Activated CD8-positive, alpha-beta memory T cell treated with anti-CD3 and anti-CD28 coated beads, Interleukin-2, amount 10 ng/mL, durations not matched to agents 7 days and 5 days (primary cell): ENCODE data around the gene AURKA. TPM values are rescaled to one million over a fixed set of nuclear protein-coding genes. Genes with fewer than 3 reads are reported as not detected.

ENCODE experiments used
- ATAC-seq: fragments of 150-1000 bp; cut with Tn5 transposase; one replicate; pipeline ENCODE4 v1.10.0; 2021; ENCODE audit warnings: moderate library complexity
- CTCF ChIA-PET: fragments of 350-600 bp; sonication (Branson Sonifier 250); formaldehyde crosslinking; loops from one replicate; lab custom pipeline; 2021; ENCODE audit warnings: antibody characterized with exemption; lab: Charles Lee
- DNase-seq: peaks from one replicate; pipeline ENCODE4 v3.0.0-alpha.2; 2020
- H3K27ac Mint-ChIP-seq: one replicate; pipeline ENCODE4 v1.8.0; 2021; ENCODE audit warnings: mild to moderate bottlenecking, mixed read lengths
- H3K27me3 Mint-ChIP-seq: one replicate; pipeline ENCODE4 v1.8.0; 2021; ENCODE audit warnings: mixed read lengths
- H3K36me3 Mint-ChIP-seq: one replicate; pipeline ENCODE4 v1.8.0; 2021; ENCODE audit warnings: mild to moderate bottlenecking, mixed read lengths
- H3K4me1 Mint-ChIP-seq: one replicate; pipeline ENCODE4 v1.8.0; 2021; ENCODE audit warnings: mixed read lengths
- H3K4me3 Mint-ChIP-seq: one replicate; pipeline ENCODE4 v1.8.0; 2021; ENCODE audit warnings: mild to moderate bottlenecking, moderate library complexity, mixed read lengths
- H3K9me3 Mint-ChIP-seq: one replicate; pipeline ENCODE4 v1.8.0; 2022; ENCODE audit warnings: low read depth, mixed read lengths
- total RNA-seq, 2 experiments: library from RNA; stranded (reverse); gene quantifications; one replicate each; pipeline ENCODE4 v1.2.3, GENCODE V29; 2021

AURKA gene
- total RNA-seq, 2 experiments from 2014 or later = 107 to 123 TPM

DNA sequence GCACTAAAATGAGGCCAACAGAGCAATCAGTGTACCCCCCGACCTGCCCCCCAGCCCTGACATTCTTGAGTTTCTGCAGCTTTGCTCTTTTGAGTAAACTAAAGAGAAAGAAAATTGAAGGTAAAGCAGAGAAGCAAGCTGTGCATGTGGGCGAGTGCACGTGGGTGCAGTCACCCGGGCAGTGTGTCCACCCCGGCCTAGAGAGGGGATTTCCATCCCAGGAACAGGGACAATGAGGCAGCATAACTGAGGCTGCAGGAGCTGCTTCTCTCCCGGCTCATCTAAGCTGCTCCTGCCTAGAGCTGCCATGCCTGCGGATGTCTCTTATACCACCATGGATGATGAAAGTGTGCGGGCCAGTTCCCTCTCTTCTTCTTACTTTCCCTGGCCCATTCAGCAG, 36.9 kb upstream of the AURKA start:
- no peak for ATAC-seq
- peaks cover 47% of the 10 kb centered on the region for H3K4me1 Mint-ChIP-seq
- no peaks in the 10 kb centered on the region for H3K27me3 Mint-ChIP-seq
- CTCF ChIA-PET = interaction anchor here (1.3 to 1.8 kb wide), 2 partner anchors 9 to 11 kb away, joined by 4 to 5 read pairs; no protein-coding TSS in a partner anchor
- no peaks in the 10 kb centered on the region for H3K9me3 Mint-ChIP-seq
- H3K36me3 Mint-ChIP-seq = peaks cover 23% of the 10 kb centered on the region
- peak overlapping the region; percentile 62 for H3K4me3 Mint-ChIP-seq
- DNase-seq = no peak
- peak overlapping the region; percentile 85 for H3K27ac Mint-ChIP-seq

DNA sequence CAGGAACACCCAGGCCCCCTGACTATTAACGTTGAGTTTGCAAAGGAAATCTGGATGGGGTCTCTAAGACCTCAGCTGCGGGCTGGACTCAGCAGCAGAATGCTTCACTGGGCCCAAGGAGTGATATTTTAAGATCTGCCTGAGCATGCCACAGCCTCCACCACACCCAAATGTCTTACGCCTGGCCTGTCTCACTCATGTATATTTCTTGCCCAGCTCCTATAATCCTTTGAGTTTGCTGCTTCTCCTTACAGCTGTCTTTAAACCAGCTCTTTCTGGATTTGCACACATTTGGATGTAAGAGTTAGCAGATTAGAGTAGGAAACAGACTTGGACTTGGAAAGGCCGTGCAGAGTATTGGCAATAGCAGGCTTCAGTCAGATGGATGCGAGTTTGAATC, 36.4 kb upstream of the AURKA start:
- ATAC-seq (no peak), DNase-seq (no peak)
- Mint-ChIP-seq H3K4me1 (peaks cover 43% of the 10 kb centered on the region), H3K9me3 (no peaks in the 10 kb centered on the region), H3K36me3 (peaks cover 23% of the 10 kb centered on the region), H3K4me3 (no peak overlapping the region), H3K27ac (no peak overlapping the region), H3K27me3 (no peaks in the 10 kb centered on the region)
- CTCF ChIA-PET = interaction anchor here (1.3 to 1.8 kb wide), 2 partner anchors 9 to 11 kb away, joined by 4 to 5 read pairs; no protein-coding TSS in a partner anchor

DNA sequence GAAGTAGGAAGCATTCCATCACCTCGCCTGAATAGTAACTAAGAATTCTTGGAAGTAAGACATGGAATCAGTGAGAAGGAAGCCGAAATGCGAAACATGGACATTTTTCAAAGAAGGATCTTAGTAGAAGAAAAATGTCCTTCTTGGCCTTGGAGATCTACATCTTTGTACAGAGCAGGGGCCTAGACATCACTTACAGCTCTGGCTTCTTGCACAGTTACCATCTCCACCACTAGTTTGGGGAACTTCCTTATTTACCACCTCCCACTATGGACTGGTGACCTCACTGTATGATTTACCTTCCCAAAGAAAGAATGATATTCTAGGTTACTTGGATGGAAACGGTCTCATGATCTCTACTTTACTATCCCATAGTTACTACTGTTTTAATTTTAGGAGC, 35.8 kb upstream of the AURKA start:
- no peak for DNase-seq
- Mint-ChIP-seq H3K27me3 (no peaks in the 10 kb centered on the region), H3K4me1 (peaks cover 42% of the 10 kb centered on the region), H3K36me3 (peaks cover 21% of the 10 kb centered on the region), H3K27ac (no peak overlapping the region), H3K9me3 (no peaks in the 10 kb centered on the region), H3K4me3 (no peak overlapping the region)
- no peak for ATAC-seq
- CTCF ChIA-PET = interaction anchor here (1.8 kb wide), 1 partner anchor 12 kb away, joined by 4 read pairs; no protein-coding TSS in a partner anchor

DNA sequence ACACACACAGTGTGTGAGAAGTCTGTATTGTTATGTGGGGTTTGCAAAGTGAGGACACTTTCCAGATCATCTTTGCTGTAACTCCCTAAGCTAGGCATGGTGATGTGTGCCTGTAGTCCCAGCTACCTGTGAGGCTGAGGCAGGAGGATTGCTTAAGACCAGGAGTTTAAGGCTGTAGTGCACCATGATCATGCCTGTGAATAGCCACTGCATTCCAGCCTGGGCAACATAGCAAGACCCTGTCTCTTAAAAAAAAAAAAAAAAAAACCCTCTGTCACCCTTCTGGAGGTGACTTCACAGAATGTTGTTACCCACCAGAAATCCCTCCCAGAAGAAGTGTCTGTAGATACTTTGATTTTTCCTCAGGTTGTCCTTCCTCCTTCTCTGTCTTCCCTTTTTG, 34.9 kb upstream of the AURKA start:
- Mint-ChIP-seq H3K4me3 (no peak overlapping the region), H3K27ac (no peak overlapping the region), H3K4me1 (peaks cover 51% of the 10 kb centered on the region), H3K36me3 (peaks cover 23% of the 10 kb centered on the region), H3K27me3 (no peaks in the 10 kb centered on the region), H3K9me3 (no peaks in the 10 kb centered on the region)
- no peak for ATAC-seq
- no peak for DNase-seq
- CTCF ChIA-PET = no interaction called here

DNA sequence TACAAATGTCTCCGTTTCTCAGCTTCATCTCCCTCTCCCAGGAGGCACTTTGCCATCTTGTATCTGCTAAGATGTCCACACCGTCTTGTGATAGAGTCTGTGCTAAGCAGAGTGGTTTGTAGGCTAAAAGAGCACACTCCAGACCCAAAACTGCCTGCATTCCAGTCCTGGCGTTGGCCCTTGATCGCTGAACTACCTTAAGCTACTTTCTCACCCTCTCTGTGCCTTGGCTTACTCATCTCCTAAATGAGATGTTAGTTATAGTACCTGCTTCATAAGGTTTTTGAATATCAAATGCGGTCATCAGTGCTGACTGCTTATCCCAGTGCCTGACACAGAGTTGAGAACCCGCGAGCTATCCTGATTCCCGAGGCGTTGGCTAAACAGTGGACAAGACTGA, 34.0 kb upstream of the AURKA start:
- Mint-ChIP-seq H3K27ac (no peak overlapping the region), H3K4me3 (no peak overlapping the region), H3K9me3 (no peaks in the 10 kb centered on the region), H3K27me3 (no peaks in the 10 kb centered on the region), H3K4me1 (peaks cover 58% of the 10 kb centered on the region), H3K36me3 (peaks cover 25% of the 10 kb centered on the region)
- CTCF ChIA-PET = interaction anchor here (1.4 kb wide), 1 partner anchor 25 kb away, joined by 3 read pairs; no protein-coding TSS in a partner anchor
- DNase-seq (no peak), ATAC-seq (no peak)

DNA sequence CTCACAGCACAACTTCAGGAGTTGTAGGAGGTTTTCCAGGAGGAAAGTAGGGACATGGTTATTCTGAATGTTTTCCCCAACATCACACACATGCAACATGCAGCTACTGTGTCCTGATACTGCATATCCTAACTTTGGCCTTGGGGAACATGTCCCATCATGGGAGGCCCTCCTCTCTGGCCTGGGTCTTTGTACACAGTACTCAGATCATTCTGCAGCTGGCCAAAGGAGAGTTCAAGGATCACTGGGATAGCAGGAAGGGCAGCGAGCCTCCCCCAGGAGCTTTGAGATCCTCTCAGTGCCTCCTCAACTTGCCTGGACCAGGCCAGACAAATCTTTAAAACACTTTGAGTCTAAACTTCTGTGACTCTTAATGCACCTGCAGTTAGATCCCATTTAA, 32.9 kb upstream of the AURKA start:
- H3K27ac Mint-ChIP-seq = no peak overlapping the region
- H3K9me3 Mint-ChIP-seq = no peaks in the 10 kb centered on the region
- no peak overlapping the region for H3K4me3 Mint-ChIP-seq
- DNase-seq (no peak), ATAC-seq (no peak)
- H3K27me3 Mint-ChIP-seq = no peaks in the 10 kb centered on the region
- peaks cover 26% of the 10 kb centered on the region for H3K36me3 Mint-ChIP-seq
- CTCF ChIA-PET = interaction anchor here (1.4 to 3.8 kb wide), 2 partner anchors 12 to 24 kb away, joined by 3 to 18 read pairs; partner anchors contain the start of gene CASS4
- peaks cover 61% of the 10 kb centered on the region for H3K4me1 Mint-ChIP-seq

DNA sequence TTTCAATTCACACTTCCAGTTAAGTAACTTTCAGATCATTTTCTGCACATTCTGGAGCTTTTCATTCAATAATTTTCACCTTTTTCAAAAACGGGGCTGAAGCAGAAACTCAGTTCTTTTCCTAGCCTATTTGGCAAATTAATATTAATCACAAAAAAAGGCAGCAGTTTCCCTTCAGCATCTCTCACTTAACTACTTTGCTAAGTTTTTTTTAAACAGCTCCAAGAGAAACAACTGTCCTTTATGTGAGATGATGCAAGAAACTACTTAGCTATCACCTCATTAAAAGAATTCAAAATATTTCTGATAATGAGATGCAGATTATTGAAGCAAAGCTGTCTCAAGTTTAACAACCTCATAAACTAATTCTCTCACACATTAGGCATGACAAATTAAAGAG, 31.9 kb upstream of the AURKA start:
- no peak overlapping the region for H3K27ac Mint-ChIP-seq
- H3K9me3 Mint-ChIP-seq = no peaks in the 10 kb centered on the region
- H3K36me3 Mint-ChIP-seq = peaks cover 20% of the 10 kb centered on the region
- H3K27me3 Mint-ChIP-seq = no peaks in the 10 kb centered on the region
- peaks cover 58% of the 10 kb centered on the region for H3K4me1 Mint-ChIP-seq
- CTCF ChIA-PET = interaction anchor here (1.6 to 3.8 kb wide), 3 partner anchors 8 to 30 kb away, joined by 3 to 19 read pairs (median 18); partner anchors contain the start of gene CASS4
- no peak for DNase-seq
- H3K4me3 Mint-ChIP-seq = no peak overlapping the region
- no peak for ATAC-seq

DNA sequence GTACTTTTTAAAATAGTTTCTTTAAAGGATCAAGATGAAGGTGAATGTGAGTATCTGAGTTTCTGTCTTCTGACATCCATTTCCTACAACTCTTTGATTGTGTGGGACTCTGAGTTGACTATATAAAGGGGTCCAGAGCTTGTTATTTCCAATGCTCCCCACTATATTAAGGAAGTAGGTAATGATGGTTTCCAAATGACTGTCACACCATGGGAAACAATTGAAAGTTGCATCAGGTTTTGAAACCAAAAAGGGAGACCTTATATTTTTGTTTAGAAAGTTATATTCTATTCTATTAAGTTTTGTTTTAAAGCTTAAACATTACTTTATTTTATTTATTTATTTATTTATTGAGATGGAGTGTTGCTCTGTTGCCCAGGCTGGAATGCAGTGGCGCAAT, 31.2 kb upstream of the AURKA start:
- peaks cover 24% of the 10 kb centered on the region for H3K36me3 Mint-ChIP-seq

DNA sequence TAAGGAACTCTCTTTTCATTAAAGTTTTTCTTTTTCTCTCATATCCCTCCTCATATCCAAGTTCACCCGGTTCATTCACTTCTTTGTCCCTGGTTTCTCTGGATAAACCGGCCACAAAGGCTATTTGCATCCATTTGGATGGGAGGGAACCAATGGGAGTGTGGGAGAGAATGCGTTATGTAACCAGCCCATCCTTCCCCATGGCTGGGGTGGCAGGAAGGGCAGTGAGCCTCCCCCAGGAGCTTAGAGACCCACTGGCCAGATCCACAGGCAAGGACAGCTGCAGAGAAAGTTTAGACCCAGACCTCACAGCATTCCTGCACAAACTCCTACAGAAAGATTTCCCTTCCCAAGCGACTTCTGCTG, 30.8 kb upstream of the AURKA start:
- Mint-ChIP-seq H3K36me3 (peaks cover 28% of the 10 kb centered on the region), H3K4me3 (no peak overlapping the region), H3K27me3 (no peaks in the 10 kb centered on the region), H3K9me3 (no peaks in the 10 kb centered on the region), H3K27ac (peak overlapping the region; percentile 70), H3K4me1 (peaks cover 59% of the 10 kb centered on the region)
- DNase-seq = no peak
- no peak for ATAC-seq
- CTCF ChIA-PET = interaction anchor here (0.8 to 3.8 kb wide), 4 partner anchors 9 to 31 kb away, joined by 3 to 19 read pairs (median 10); partner anchors contain the start of gene CASS4

More for the DNA sequence above, 31.2 kb upstream of the AURKA start:
- Mint-ChIP-seq H3K27ac (no peak overlapping the region), H3K4me3 (no peak overlapping the region), H3K9me3 (no peaks in the 10 kb centered on the region), H3K27me3 (no peaks in the 10 kb centered on the region), H3K4me1 (peaks cover 58% of the 10 kb centered on the region)
- DNase-seq = no peak
- no peak for ATAC-seq
- CTCF ChIA-PET = interaction anchor here (0.8 to 3.8 kb wide), 4 partner anchors 8 to 31 kb away, joined by 3 to 19 read pairs (median 10); partner anchors contain the start of gene CASS4

DNA sequence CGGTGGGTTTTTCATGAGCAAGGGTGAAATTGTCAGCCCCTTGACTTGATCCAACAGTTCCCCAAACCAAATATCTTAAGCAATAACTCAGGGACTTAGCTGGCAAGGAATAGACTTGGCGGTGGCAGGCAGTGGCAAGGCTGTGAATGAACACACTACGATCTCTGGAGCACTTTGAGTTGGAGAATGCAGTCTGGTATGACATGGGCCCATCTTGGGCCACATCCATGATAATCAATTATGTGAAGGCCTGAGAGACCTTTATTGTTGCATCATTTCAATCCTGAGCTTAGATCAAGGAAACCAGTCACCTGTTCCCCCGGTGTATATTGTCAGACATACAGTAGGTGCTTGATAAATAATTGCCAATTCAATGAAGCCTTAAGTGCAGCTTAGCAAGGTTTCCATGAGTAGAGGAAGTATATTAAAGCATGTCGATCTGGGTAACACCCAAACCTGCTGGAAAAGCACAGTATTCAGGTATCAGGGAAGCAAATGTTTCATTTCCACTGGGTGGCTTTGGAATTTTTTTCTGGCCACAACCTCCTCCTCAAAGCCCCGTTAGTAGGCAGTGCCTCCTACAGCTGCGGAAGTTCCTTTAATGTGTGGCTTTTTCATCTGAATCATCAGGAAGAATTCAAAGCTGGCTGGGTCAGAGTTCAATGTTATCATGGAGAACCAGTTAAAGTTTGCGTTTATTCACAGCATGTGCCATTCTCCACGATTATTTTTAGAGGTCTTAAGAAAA, 30.2 kb upstream of the AURKA start:
- Mint-ChIP-seq H3K4me1 (peaks cover 62% of the 10 kb centered on the region), H3K27ac (peak overlapping the region; percentile 70), H3K27me3 (no peaks in the 10 kb centered on the region), H3K4me3 (no peak overlapping the region), H3K9me3 (no peaks in the 10 kb centered on the region), H3K36me3 (peaks cover 33% of the 10 kb centered on the region)
- no peak for DNase-seq
- no peak for ATAC-seq
- CTCF ChIA-PET = interaction anchor here (0.8 to 3.8 kb wide), 5 partner anchors 9 to 36 kb away, joined by 3 to 19 read pairs (median 3); partner anchors contain the start of gene CASS4

DNA sequence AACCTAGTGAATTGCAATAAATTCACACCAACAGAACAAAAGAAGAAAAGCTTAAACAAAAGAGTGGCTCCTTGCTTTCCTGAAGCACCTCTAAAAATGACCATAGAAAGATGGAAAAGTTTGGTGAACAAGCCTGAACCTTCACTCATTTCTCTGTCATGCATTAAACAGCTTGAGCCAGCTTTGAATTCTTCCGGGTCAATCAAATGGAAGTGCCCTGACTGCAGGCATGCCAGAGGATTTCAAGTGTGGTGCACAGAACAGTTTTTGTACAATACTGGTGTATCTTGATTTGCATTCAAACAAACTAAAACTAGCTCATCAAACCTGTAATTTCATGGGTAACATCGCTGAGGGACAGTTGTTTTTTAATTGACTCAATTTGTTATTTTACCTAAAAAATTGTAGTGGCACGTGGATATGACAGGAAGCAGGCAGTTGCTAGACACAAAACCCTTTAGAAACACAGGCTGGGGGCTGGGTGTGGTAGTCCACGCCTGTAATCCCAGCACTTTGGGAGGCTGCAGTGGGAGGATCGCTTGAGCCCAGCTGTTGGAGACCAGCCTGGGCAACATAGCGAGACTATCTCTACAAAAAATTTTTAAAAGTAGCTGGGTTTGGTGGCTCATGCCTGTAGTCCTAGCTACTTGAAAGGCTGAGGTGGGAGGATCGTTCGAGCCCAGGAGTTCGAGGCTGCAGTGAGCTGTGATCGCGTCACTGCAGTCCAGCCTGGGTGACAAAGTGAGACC, 29.1 kb upstream of the AURKA start:
- no peaks in the 10 kb centered on the region for H3K27me3 Mint-ChIP-seq
- H3K4me1 Mint-ChIP-seq = peaks cover 72% of the 10 kb centered on the region
- DNase-seq (no peak), ATAC-seq (no peak)
- CTCF ChIA-PET = interaction anchor here (1.2 to 3.8 kb wide), 5 partner anchors 8 to 37 kb away, joined by 3 to 19 read pairs (median 4); partner anchors contain the start of gene CASS4
- no peaks in the 10 kb centered on the region for H3K9me3 Mint-ChIP-seq
- peak overlapping the region; percentile 50 for H3K27ac Mint-ChIP-seq
- H3K36me3 Mint-ChIP-seq = peaks cover 38% of the 10 kb centered on the region
- H3K4me3 Mint-ChIP-seq = no peak overlapping the region

DNA sequence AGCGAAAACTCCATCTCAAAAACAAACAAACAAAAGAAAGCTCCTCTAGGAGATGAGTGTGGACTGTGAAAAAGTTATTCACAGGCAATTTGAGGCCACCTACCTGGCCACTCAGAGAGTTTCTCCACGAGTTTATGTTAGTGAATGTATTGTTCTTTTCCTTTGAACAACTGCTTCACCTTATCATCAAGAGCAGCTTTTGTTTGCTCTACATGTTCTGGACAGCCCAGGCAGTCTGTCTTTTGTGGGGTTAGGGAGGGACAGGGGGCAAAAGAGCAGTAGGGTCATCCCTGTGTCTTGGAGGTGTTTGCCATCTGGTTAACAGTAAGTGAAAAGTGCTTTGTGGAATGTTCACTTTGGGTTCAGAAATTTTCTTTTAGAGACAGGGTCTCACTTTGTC, 28.0 kb upstream of the AURKA start:
- H3K4me3 Mint-ChIP-seq = no peak overlapping the region
- no peaks in the 10 kb centered on the region for H3K9me3 Mint-ChIP-seq
- no peak overlapping the region for H3K27ac Mint-ChIP-seq

DNA sequence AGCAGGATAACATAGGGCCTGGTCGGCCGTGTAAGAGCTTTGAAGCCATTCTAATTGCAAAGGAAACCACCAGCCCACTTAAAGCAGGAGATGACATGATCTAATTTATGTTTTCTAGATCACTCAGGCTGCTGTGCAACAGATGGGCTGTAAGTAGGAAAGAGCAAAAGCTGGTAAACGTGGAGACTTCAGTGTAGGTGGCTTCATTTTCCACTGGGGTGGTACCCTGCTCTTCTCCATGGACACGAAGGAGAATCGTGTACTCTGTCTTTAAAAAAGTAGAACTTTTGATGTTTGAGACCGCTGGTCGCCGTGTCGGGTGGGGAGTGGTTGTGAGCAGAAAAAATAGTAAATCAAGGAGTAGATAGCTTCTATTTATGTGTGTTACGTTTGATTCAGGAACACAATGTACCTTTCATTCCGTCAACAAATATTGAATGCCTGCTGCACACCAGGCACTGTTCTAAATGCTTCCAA, 26.4 kb upstream of the AURKA start:
- Mint-ChIP-seq H3K27ac (peak overlapping the region; percentile 90), H3K36me3 (peaks cover 48% of the 10 kb centered on the region), H3K4me1 (peaks cover 81% of the 10 kb centered on the region), H3K9me3 (no peaks in the 10 kb centered on the region), H3K4me3 (peak overlapping the region; percentile 52), H3K27me3 (no peaks in the 10 kb centered on the region)
- CTCF ChIA-PET = interaction anchor here (0.7 to 3.1 kb wide), 5 partner anchors 12 to 27 kb away, joined by 3 to 7 read pairs (median 3); no protein-coding TSS in a partner anchor
- ATAC-seq (peak; percentile 55), DNase-seq (no peak)

More for the DNA sequence above, 28.0 kb upstream of the AURKA start:
- CTCF ChIA-PET = interaction anchor here (1.2 to 3.1 kb wide), 3 partner anchors 9 to 25 kb away, joined by 4 to 7 read pairs (median 5); no protein-coding TSS in a partner anchor
- H3K27me3 Mint-ChIP-seq = no peaks in the 10 kb centered on the region
- H3K4me1 Mint-ChIP-seq = peaks cover 75% of the 10 kb centered on the region
- ATAC-seq = no peak
- no peak for DNase-seq
- H3K36me3 Mint-ChIP-seq = peaks cover 39% of the 10 kb centered on the region
